Astrocyte (in vitro differentiated cells and primary cell): Measurements from ENCODE around the gene MYO1E. TPM values are rescaled to one million over a fixed set of nuclear protein-coding genes. Genes with fewer than 3 reads are reported as not detected.

Experiments
- DNase-seq: peaks from one replicate; pipeline ENCODE4 v3.0.0-alpha.2; 2010; ENCODE audit warnings: low read depth
- FAIRE-seq: peaks from 2 replicates; lab custom pipeline; 2011; peaks lifted over from hg19 to GRCh38; lab: Jason Lieb, UNC
- H2AFZ ChIP-seq: 2 replicates; pipeline ENCODE4 v1.6.0; 2012; ENCODE audit warnings: low read depth, low read length, inconsistent platforms
- H3K27ac ChIP-seq: 2 replicates; pipeline ENCODE4 v1.5.1; 2011; ENCODE audit warnings: low read depth, low read length, inconsistent platforms
- H3K27me3 ChIP-seq: 2 replicates; pipeline ENCODE4 v1.6.0; 2011; ENCODE audit warnings: low read length, inconsistent platforms; ENCODE audit not compliant: insufficient read depth
- H3K36me3 ChIP-seq: 2 replicates; pipeline ENCODE4 v1.5.1; 2011; ENCODE audit warnings: low read length, inconsistent platforms; ENCODE audit not compliant: insufficient read depth
- H3K4me1 ChIP-seq: 2 replicates; pipeline ENCODE4 v1.5.1; 2011; ENCODE audit warnings: low read length, inconsistent platforms; ENCODE audit not compliant: insufficient read depth
- H3K4me2 ChIP-seq: 2 replicates; pipeline ENCODE4 v1.6.0; 2012; ENCODE audit warnings: low read length, inconsistent platforms
- H3K4me3 ChIP-seq: 2 replicates; pipeline ENCODE4 v1.5.1; 2011; ENCODE audit warnings: low read depth, mild to moderate bottlenecking, low read length, inconsistent platforms; ENCODE audit not compliant: insufficient read depth
- H3K79me2 ChIP-seq: 2 replicates; pipeline ENCODE4 v1.6.0; 2012; ENCODE audit warnings: mild to moderate bottlenecking, low read length, inconsistent platforms; ENCODE audit not compliant: insufficient read depth
- H3K9ac ChIP-seq: 2 replicates; pipeline ENCODE4 v1.6.0; 2012; ENCODE audit warnings: mild to moderate bottlenecking, low read length, inconsistent platforms
- H3K9me3 ChIP-seq: 2 replicates; pipeline ENCODE4 v1.5.1; 2012; ENCODE audit warnings: low read depth, mild to moderate bottlenecking, low read length, inconsistent platforms; ENCODE audit not compliant: insufficient read depth
- H4K20me1 ChIP-seq: 2 replicates; pipeline ENCODE4 v1.6.0; 2012; ENCODE audit warnings: low read length, inconsistent platforms; ENCODE audit not compliant: insufficient read depth
- H3K27ac Mint-ChIP-seq: one replicate; pipeline ENCODE4 v1.8.0; 2021; ENCODE audit warnings: mild to moderate bottlenecking, mixed read lengths; ENCODE audit not compliant: unreplicated experiment
- H3K27me3 Mint-ChIP-seq: one replicate; pipeline ENCODE4 v1.8.0; 2021; ENCODE audit warnings: low read depth, mixed read lengths; ENCODE audit not compliant: unreplicated experiment
- H3K36me3 Mint-ChIP-seq: one replicate; pipeline ENCODE4 v1.8.0; 2021; ENCODE audit warnings: low read depth, mixed read lengths; ENCODE audit not compliant: unreplicated experiment
- H3K4me1 Mint-ChIP-seq: one replicate; pipeline ENCODE4 v1.8.0; 2021; ENCODE audit warnings: low read depth, mixed read lengths; ENCODE audit not compliant: unreplicated experiment
- H3K4me3 Mint-ChIP-seq: one replicate; pipeline ENCODE4 v1.8.0; 2021; ENCODE audit warnings: mild to moderate bottlenecking, moderate library complexity, mixed read lengths; ENCODE audit not compliant: unreplicated experiment
- H3K9me3 Mint-ChIP-seq: one replicate; pipeline ENCODE4 v1.8.0; 2021; ENCODE audit warnings: mild to moderate bottlenecking, mixed read lengths; ENCODE audit not compliant: unreplicated experiment
- EZH2 ChIP-seq: IDR thresholded peaks from 2 replicates; pipeline ENCODE4 v1.6.1; 2012; ENCODE audit warnings: mild to moderate bottlenecking, low read length, inconsistent platforms; ENCODE audit not compliant: insufficient read depth
- total RNA-seq: library from RNA; stranded (reverse); gene quantifications from 2 replicates; pipeline ENCODE4 v1.2.1, GENCODE V29; 2021
- TF ChIP-seq, protein P1 (sequence below): IDR thresholded peaks from 2 replicates; pipeline ENCODE4 v1.5.1; 2011; ENCODE audit warnings: low read depth, mild to moderate bottlenecking, inconsistent platforms, low read length, moderate library complexity; ENCODE audit not compliant: insufficient read depth

The MYO1E gene
- total RNA-seq, 1 donor from 2014 or later = 227 TPM

DNA sequence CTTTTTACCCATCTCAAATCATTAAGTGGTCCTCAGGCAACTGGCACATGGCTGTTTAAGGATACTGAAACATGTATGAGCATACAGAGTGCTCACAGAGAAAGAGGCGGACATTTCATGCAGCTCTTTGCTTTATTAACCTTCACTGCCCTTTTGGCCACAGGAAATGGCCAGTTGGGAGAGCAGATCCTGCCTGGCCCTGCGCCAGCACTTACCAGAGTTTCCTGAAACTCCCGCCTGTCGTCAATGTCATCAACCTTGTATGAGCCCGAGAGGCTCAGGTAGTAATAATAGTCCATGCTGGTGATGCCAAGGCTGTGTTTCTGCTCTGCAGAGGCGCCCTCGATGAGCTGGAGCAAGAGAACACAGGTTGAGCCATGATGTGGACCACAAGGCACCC, 148.2 kb downstream of the MYO1E start:
- Histone ChIP-seq H3K4me3 (no peak overlapping the region), H3K27ac (no peak overlapping the region), H3K27me3 (no peaks in the 10 kb centered on the region), H3K9ac (no peak overlapping the region), H4K20me1 (no peaks in the 10 kb centered on the region), H3K9me3 (no peaks in the 10 kb centered on the region), H3K4me2 (no peak overlapping the region), H2AFZ (no peak overlapping the region), H3K4me1 (peaks cover 14% of the 10 kb centered on the region), H3K79me2 (no peaks in the 10 kb centered on the region), H3K36me3 (peaks cover 24% of the 10 kb centered on the region)
- Mint-ChIP-seq H3K27ac (peak overlapping the region; percentile 9), H3K36me3 (peaks cover 38% of the 10 kb centered on the region), H3K4me1 (peaks cover 12% of the 10 kb centered on the region), H3K27me3 (no peaks in the 10 kb centered on the region), H3K4me3 (no peak overlapping the region), H3K9me3 (no peaks in the 10 kb centered on the region)
- no peak for DNase-seq
- TF ChIP-seq, protein P1, sequence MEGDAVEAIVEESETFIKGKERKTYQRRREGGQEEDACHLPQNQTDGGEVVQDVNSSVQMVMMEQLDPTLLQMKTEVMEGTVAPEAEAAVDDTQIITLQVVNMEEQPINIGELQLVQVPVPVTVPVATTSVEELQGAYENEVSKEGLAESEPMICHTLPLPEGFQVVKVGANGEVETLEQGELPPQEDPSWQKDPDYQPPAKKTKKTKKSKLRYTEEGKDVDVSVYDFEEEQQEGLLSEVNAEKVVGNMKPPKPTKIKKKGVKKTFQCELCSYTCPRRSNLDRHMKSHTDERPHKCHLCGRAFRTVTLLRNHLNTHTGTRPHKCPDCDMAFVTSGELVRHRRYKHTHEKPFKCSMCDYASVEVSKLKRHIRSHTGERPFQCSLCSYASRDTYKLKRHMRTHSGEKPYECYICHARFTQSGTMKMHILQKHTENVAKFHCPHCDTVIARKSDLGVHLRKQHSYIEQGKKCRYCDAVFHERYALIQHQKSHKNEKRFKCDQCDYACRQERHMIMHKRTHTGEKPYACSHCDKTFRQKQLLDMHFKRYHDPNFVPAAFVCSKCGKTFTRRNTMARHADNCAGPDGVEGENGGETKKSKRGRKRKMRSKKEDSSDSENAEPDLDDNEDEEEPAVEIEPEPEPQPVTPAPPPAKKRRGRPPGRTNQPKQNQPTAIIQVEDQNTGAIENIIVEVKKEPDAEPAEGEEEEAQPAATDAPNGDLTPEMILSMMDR = no peak
- no peak for TF ChIP-seq EZH2
- FAIRE-seq = no peak

DNA sequence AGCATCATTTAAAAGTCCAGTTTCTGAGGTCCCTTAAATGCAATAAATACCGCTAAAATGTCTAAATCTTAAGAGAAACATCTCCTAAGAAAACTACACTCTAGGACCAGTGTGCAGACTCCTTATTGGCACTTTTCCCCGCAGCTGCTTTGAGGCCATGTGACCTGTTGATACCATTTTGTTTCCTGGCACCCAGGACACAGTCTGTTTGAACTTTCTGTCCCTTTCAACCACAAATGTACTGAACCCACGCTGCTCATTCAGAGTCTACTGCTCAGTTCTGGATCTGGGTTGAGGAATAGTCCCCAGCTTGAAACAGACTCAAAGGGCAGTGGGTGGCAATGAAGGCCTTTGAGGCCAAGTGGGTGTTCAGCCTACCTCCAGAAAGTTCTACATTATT, 148.9 kb downstream of the MYO1E start:
- no peak overlapping the region for H3K4me3 ChIP-seq
- H3K36me3 ChIP-seq = peaks cover 24% of the 10 kb centered on the region
- H3K9me3 Mint-ChIP-seq = no peaks in the 10 kb centered on the region
- no peaks in the 10 kb centered on the region for H3K79me2 ChIP-seq
- peaks cover 14% of the 10 kb centered on the region for H3K4me1 ChIP-seq
- no peaks in the 10 kb centered on the region for H3K9me3 ChIP-seq
- no peaks in the 10 kb centered on the region for H3K27me3 ChIP-seq
- H3K4me2 ChIP-seq = no peak overlapping the region
- H2AFZ ChIP-seq = no peak overlapping the region
- H4K20me1 ChIP-seq = no peaks in the 10 kb centered on the region
- no peak overlapping the region for H3K27ac ChIP-seq
- FAIRE-seq (no peak), DNase-seq (no peak)
- peak overlapping the region; percentile 2 for H3K27ac Mint-ChIP-seq
- peaks cover 41% of the 10 kb centered on the region for H3K36me3 Mint-ChIP-seq
- H3K4me1 Mint-ChIP-seq = peaks cover 12% of the 10 kb centered on the region
- TF ChIP-seq EZH2 = no peak
- TF ChIP-seq, protein P1 = no peak
- H3K9ac ChIP-seq = no peak overlapping the region
- H3K4me3 Mint-ChIP-seq = no peak overlapping the region
- no peaks in the 10 kb centered on the region for H3K27me3 Mint-ChIP-seq

DNA sequence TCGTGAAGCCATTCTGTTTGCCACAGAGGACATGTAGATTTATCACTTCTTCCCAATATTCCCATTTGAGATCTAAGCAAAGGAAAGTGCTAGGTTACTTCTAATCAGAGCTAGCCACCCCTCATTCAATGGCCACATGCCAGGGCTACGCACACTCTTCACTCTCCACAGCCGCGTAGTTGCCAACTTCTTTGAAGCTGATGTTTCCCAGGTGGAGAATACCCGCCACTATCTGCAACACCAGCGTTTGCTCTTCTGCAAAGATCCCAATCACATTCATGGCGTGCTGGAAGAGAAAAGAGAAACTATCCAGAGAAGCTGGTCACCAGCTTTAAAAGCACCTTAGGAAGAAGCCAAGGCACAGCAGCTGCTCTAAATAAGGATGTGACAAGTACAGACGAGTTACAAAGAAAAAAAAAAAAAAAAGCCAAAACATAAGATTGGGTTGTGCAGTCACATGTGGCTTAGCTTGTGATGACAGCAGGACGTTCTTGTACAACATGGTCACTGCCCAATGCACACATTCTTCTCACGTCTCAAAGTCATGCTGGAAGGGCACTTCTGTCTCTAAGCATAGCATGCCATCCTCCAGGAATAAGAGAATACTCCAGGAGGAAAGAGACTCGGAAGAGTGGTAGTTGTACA, 149.6 kb downstream of the MYO1E start:
- Histone ChIP-seq H3K9me3 (no peaks in the 10 kb centered on the region), H3K4me2 (no peak overlapping the region), H3K36me3 (peaks cover 29% of the 10 kb centered on the region), H3K4me3 (no peak overlapping the region), H4K20me1 (no peaks in the 10 kb centered on the region), H3K9ac (no peak overlapping the region), H3K27ac (peak overlapping the region; percentile 68), H2AFZ (no peak overlapping the region), H3K79me2 (no peaks in the 10 kb centered on the region), H3K4me1 (peaks cover 14% of the 10 kb centered on the region), H3K27me3 (no peaks in the 10 kb centered on the region)
- TF ChIP-seq EZH2 = no peak
- TF ChIP-seq, protein P1 = no peak
- no peak for FAIRE-seq
- Mint-ChIP-seq H3K4me1 (peaks cover 12% of the 10 kb centered on the region), H3K27me3 (no peaks in the 10 kb centered on the region), H3K9me3 (no peaks in the 10 kb centered on the region), H3K4me3 (no peak overlapping the region), H3K36me3 (peaks cover 46% of the 10 kb centered on the region), H3K27ac (peak overlapping the region; percentile 43)
- no peak for DNase-seq
